Fibroblast of upper back skin (primary cell): Measurements from ENCODE around the gene CYYR1.

Experiments used
- DNase-seq: peaks from one replicate; pipeline ENCODE4 v3.0.0-alpha.2; 2013

CYYR1 gene

DNA sequence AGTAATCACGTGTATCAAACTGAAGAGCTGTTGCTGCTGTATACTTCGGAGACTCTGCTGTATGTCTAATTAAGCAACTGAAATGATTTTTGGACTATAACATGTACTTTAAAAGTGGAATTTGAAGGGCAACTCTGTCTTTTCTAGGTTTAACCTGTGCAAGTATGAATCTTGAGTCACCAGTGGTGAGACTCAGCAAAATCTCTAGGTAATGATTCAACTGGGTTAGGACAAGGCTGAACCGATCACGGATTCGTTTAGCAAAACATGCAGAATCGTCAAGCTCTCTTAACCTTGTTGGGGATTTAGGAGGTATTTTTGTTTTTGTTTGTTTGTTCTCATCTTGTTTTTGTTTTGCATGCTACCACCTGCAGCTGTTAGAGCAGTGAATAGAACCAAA lies 149.6 kb downstream of the CYYR1 start:
- DNase-seq, result no peak

DNA sequence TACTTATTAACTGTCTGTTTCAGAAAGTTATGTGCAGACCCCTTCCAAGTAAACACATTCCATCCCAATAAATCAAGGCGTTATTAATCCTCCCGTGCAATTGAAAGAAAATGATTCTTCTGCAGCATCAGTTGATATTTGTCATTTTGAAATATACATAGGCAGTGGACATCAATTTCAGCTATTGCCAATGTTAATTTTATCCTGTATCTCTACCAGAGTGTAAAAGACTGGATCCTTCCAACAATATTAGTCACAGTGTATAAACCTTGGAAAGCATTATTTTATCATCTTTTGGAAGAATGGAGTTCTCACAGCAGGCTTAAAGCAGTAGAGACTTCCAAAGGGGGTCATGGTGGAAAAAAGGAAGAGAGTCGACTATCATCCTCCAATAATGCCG lies 150.4 kb downstream of the CYYR1 start:
- no peak for DNase-seq

DNA sequence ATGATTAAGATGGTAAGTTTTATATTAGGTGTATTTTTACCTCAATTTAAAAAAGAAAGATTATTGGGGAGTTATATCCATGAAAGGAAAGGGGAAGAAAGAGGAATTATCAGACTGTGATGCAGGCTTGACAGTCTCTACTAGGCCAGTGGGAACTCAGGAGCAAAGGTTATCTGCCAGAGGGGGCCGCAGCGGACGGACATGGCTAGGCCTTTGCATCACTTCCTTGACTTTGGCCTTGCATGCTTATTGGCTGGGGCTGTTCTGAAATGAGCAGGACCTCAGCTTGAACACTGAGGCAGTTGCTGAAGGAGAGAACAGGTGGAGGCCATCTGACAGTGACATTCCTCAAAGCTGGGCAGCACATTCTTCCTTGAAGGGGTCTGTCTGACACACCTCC lies 150.9 kb downstream of the CYYR1 start:
- no peak for DNase-seq

DNA sequence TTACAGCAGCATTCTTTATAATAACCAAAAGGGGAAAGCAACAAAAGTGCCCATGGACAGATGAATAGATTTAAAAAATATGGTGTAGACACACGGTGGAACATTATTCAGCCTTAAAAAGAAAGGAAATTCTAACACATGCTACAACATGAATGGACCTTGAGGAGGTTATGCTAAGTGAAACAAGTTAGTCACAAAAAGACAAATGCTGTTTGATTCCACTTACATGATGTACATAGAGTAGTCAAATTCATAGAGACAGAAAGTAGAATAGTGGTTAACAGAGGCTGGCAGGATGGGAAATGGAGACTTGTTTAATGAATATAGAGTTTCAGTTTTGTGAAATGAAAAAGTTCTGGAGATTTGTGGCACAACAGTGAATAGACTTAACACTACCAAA lies 151.4 kb downstream of the CYYR1 start:
- no peak for DNase-seq
